ENCODE data around the gene THAP8.
"Not testable (repeated sequence)": the region's sequence is repeated elsewhere in the genome, so short reads cannot be mapped to it uniquely, and the experiment has no call there.

The THAP8 gene

DNA sequence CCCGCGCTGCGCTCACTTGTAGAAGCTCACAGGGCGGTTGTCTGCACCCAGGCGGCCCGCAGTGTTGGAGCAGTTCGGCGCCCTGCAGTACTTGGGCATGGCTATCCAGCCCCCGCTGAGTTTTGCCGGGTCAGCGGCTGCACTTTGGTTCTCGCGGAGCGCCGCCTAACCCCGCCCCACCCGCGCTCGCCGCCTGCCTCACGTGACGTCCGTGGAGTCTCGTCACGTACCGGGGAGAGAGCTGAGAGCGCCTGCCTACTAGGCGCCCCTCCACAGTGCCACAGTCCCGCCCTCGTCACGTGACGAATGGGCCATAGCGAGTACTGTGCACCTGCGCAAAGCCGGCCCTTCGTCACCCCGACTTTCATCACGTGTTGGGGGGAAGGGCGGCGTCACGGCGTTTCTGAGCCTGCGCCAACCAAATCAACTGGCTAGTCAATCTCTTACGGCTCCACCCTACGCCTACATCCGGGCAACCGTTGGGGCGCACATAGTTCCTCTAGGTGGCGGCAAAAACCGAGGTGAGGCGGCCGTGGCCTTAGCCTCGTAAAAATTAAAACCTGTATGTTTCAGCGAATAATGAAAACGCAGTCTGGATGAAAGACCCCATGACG is at the start of gene THAP8:
Gene THAP8 (minus strand): TSS at position 167 of the 614 bp plus-strand sequence. CDS start 68 bp downstream, at position 99.
- DNase-seq: peak; percentile 97

DNA sequence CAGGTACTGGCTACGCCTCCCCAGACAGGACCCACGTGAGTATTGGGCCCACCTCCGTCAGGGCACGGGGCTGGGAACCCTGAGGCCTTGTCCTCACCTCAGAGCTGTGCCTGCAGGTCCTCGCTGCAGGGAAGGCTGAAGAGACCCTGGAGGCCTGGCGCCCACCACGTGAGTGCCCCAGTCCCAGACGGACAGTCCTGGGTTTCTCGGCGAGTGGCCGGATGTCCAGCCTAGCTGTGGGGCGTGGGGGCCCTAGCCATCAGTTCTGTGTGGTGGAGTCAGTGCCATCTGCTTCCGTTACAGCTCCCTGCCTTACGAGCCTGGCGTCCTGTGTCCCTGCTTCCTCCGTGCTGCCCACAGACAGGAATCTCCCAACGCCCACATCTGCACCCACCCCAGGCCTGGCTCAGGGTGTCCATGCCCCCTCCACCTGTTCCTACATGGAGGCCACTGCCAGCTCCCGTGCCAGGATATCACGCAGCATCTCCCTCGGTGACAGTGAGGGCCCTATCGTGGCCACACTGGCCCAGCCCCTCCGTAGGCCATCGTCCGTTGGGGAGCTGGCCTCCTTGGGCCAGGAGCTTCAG is 49.0 kb upstream of the THAP8 start:
- DNase-seq: no peak

GRCh38 chr19:36101550-36102327 is 47.7 kb upstream of the THAP8 start:
- DNase-seq: no peak

- no peak for DNase-seq
Observed at GRCh38 chr19:36100476-36100875, 46.4 kb upstream of the THAP8 start.

DNA sequence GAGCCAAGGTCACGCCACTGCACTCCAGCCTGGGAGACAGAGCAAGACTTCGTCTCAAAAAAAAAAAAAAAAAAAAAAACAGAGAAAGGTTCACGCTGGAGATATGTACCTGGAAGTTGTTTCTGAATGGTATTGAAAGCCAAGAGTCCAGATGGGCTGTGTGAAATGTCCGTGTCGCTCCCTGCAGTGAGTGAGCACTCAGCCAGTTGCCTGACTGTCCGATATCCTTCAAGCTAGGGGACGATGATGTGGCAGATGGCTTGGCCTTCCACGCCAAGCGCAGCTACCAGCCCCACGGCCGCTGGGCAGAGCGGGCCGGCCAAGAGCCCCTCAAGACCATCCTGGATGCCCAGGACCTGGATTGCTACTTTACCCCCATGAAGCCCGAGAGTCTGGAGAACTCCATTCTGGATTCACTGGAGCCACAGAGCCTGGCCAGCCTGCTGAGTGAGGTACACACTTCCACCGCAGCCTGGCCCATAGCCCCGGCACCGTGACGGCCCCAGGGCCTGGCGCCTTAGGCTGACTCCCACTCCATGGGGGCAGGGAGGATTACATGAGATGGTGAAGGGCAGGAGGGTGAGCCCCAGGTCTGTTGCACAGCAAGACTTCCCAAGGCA is 45.2 kb upstream of the THAP8 start:
- no peak for DNase-seq

- no peak for DNase-seq
Observed at GRCh38 chr19:36097036-36097435, 43.0 kb upstream of the THAP8 start.

GRCh38 chr19:36093687-36094086 is 39.6 kb upstream of the THAP8 start:
- DNase-seq: no peak

GRCh38 chr19:36093146-36093662 is 39.1 kb upstream of the THAP8 start:
- no peak for DNase-seq

GRCh38 chr19:36092566-36092965 is 38.5 kb upstream of the THAP8 start:
- no peak for DNase-seq

GRCh38 chr19:36090910-36091695 is 37.0 kb upstream of the THAP8 start:
- DNase-seq: no peak

GRCh38 chr19:36089847-36090246 is 35.8 kb upstream of the THAP8 start:
- DNase-seq: no peak

DNA sequence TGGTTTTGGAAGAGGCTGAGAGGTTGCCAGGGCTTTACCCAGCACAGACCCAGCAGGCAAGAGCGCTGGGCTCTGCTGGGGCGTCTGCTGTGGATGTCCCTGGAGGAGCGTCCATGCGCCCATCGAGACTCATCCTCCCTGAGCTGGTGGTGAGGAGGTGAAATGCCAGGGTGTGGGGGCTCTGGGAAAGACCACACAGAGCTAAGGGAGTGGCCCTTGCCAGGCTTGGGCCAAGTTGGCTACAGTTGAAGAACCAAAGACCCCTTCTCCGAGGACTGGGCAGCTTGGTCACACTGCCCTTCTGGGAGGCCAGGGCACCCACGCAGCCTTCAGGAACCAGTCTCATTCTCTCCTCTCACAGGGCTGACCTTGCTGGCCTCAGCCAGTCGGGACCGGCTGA is 32.2 kb upstream of the THAP8 start:
- DNase-seq: no peak

DNA sequence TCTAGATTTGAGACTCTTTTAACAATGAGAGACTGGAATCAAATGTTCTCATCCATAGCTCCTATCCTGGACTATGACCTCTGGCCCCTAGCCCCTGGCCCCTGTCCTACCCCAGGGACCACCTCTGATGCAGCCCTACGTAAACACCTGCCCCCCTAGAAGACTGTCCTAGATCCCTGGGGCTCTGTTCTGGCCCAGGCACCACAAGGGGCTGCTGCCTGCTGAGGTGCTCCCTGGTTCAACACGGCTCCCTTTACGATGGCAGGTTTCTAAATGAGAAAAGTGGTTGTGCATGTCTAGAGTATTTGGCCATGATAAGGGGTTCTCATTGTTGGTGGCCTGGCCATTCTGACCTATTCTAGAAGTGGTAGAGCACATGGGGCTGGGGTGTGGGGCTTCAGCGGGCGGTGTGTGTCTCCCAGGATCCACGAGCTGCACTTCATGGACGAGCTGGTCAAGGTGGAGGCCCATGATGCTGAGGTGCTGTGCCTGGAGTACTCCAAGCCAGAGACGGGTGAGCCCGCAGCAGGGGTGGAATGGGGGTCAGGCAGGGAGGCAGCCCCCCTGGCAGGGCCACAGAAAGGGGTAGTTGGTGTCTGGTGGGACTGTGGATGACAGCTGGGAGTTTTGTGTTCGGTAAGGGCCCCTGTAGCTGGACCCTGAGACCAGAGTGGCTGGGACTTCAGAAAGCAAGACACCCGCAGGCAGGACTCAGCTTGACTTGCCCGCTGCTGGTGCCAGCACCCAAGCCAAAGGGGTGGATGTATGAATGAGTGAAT is 30.3 kb upstream of the THAP8 start:
- DNase-seq: no peak

GRCh38 chr19:36082916-36083315 is 28.8 kb upstream of the THAP8 start:
- DNase-seq: no peak

DNA sequence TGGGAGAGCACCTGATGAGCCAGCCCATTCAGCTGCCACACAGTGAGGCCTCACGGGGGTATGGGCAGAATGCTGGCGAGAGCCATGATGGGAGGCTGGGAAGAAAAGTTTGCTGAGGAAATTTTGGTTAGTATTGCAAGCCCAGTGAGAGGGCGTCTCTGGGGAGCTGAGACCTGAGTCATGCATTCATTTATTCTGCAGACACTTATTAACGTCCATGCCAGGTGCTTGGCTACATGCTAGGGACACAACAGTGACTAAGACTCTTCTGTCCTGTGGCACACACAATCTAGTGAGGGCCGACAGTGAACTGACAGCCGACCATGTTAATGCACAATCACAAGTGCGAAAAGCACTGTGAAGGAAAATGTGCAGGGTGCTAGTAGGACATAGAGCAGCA is 27.8 kb upstream of the THAP8 start:
- DNase-seq: no peak

- DNase-seq: no peak
Observed at GRCh38 chr19:36081385-36081784, 27.3 kb upstream of the THAP8 start.

- no peak for DNase-seq
Observed at GRCh38 chr19:36079389-36079945, 25.4 kb upstream of the THAP8 start.

GRCh38 chr19:36073121-36073876 is 19.2 kb upstream of the THAP8 start:
- no peak for DNase-seq

DNA sequence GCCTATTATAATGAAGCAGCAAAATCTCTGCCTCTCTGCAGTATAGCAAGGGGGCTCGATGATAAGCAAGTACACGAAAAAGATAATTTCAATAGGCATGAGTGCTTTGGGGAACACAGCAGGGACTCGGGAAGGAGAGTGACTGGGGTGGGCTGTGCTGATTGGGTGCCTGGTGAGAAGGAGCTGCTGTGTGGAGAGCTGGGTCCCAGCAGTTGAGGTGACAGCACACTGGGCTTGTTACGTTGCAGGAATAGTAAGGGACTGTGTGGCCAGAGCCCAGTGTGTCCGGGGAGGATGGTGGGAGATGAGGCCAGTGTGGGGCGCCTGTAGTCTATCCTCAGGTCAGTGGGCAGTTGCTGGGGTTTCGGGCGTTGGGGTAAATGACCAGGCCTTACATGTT is 18.0 kb upstream of the THAP8 start:
- DNase-seq: no peak

DNA sequence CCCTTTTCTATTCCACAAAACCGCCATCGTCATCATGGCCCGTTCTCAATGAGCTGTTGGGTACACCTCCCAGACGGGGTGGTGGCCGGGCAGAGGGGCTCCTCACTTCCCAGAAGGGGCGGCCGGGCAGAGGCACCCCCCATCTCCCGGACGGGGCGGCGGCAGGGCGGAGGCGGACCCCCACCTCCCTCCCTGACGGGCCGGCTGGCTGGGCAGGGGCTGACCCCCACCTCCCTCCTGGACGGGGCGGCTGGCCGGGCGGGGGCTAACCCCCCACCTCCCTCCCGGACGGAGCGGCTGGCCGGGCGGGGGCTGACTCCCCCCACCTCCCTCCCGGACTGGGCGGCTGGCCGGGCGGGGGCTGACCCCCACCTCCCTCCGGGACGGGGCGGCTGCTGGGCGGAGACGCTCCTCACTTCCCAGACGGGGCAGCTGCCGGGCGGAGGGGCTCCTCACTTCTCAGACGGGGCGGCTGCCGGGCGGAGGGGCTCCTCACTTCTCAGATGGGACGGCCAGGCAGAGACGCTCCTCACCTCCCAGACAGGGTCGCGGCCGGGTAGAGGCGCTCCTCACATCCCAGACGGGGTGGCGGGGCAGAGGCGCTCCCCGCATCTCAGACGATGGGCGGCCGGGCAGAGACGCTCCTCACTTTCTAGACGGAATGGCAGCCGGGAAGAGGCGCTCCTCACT is 14.9 kb upstream of the THAP8 start:
- DNase-seq: not testable (repeated sequence)

Data from amniotic stem cell (primary cell).